ENCODE data around the gene DGKI. TPM values are rescaled to one million over a fixed set of nuclear protein-coding genes. Genes with fewer than 3 reads are reported as not detected.

DGKI gene
- total and polyA plus RNA-seq, 4 experiments from 2014 or later: 0.11 TPM; not detected in 3

DNA sequence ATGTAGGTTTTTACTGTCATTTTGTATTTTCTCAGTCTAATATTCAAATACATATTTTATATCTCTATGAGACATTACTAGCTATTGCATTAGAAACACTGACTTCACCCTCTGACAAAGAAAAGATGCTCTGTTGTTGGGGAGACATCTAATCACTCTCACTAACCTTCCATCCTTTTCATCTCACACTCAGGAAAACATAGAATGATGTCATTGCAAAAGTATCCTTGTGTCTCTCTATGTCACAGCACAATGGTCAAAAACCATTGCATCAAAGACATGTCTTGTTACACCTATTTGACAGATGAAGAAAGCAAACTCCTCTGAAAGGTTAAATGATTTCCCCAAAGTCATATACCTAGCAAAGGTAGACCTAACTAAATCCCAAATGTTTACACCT is 272.0 kb downstream of the DGKI start:
- no peaks in the 10 kb centered on the region for H3K27me3 Mint-ChIP-seq
- H3K9me3 Mint-ChIP-seq: peaks cover 0 to 2% (median 0%) of the 10 kb centered on the region in 8 donors
- H3K4me1 ChIP-seq (ENCODE audit: insufficient read depth, low read length): no peaks in the 10 kb centered on the region
- H3K9me3 ChIP-seq (ENCODE audit: control insufficient read depth in 1 of 2, low read length in 2 of 2): no peaks in the 10 kb centered on the region
- H3K27me3 ChIP-seq (ENCODE audit: insufficient read depth, low read length): no peaks in the 10 kb centered on the region
- ChIA-PET POLR2A (ENCODE audit: partially characterized antibody) (no interaction called here), CTCF (ENCODE audit: partially characterized antibody) (no interaction called here)
- no peaks in the 10 kb centered on the region for H3K36me3 ChIP-seq (ENCODE audit: insufficient read depth, low read length)
- H3K4me3 ChIP-seq (ENCODE audit: low read length in 2 of 2): no peak overlapping the region
- no peak overlapping the region for H3K27ac Mint-ChIP-seq
- intact Hi-C loops (cut with micrococcal nuclease): no loop called here
- no peaks in the 10 kb centered on the region for H3K36me3 Mint-ChIP-seq
- no peak for DNase-seq
- H3K4me3 Mint-ChIP-seq: no peak overlapping the region
- H3K4me1 Mint-ChIP-seq: peaks cover 0 to 4% (median 0%) of the 10 kb centered on the region in 4 donors
- H3K27ac ChIP-seq (ENCODE audit: low read depth, low read length): no peak overlapping the region

DNA sequence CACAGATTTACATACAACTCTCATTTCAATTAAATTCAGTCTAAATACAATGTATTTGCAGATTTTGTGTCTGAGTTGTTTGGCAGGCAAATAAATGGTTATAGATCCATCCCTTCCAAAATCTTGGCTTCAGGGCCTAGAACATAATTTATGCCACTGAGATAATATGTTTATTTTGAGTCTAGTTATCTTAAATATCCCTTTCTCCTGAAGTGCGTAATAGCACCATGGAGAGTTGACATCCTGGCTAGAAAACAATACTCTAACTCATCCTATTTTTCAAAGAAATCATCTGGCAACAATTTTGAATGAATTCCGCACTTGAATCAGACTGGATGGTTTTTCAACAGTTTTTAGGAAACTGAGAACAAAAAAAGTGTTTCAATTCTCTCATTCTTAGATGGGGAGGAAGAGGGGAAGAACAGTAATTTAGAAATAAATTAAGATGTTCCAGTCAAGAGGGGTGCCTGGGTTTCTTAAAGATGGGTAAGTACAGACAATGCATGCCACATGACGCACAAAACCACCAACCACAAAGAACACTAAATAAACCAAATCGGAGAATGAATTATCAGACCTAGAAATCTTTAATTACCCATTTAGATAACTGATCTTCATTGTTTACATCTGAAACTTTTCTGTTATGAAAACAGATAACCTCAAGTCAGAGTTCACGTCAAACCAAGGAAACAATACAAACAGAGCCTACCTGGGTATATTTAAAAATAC is 274.6 kb downstream of the DGKI start:
- no peak overlapping the region for H3K4me3 Mint-ChIP-seq
- no peak overlapping the region for H3K4me3 ChIP-seq (ENCODE audit: low read length in 2 of 2)
- H3K27ac Mint-ChIP-seq: no peak overlapping the region
- DNase-seq: no peak
- H3K4me1 Mint-ChIP-seq: no peaks in the 10 kb centered on the region
- H3K36me3 ChIP-seq (ENCODE audit: insufficient read depth, low read length): no peaks in the 10 kb centered on the region
- no peaks in the 10 kb centered on the region for H3K9me3 ChIP-seq (ENCODE audit: control insufficient read depth in 1 of 2, low read length in 2 of 2)
- H3K27me3 Mint-ChIP-seq: no peaks in the 10 kb centered on the region
- H3K4me1 ChIP-seq (ENCODE audit: insufficient read depth, low read length): no peaks in the 10 kb centered on the region
- H3K27me3 ChIP-seq (ENCODE audit: insufficient read depth, low read length): no peaks in the 10 kb centered on the region
- intact Hi-C loops (cut with micrococcal nuclease): no loop called here
- no peak overlapping the region for H3K27ac ChIP-seq (ENCODE audit: low read depth, low read length)
- H3K9me3 Mint-ChIP-seq: peaks cover 0 to 2% (median 0%) of the 10 kb centered on the region in 8 donors
- no peaks in the 10 kb centered on the region for H3K36me3 Mint-ChIP-seq
- ChIA-PET POLR2A (ENCODE audit: partially characterized antibody) (no interaction called here), CTCF (ENCODE audit: partially characterized antibody) (no interaction called here)

DNA sequence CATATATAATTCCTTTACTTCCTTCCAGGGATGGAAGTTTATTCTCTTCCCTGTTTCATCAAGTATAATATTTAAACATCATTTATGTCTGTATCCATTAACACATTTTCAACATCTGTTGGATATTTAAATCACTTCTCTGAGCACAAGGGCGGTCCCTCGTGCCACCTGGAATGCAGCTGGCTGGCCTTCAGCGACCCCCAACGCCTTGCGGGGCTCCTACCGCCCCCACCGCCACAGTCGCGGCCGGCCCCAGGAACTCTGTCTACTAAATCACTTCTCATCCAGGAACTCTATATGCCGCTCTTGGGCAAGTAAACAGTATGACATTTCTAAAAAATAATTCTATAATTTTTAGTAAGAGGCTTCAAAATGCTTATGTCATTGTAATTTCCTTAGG is 282.1 kb downstream of the DGKI start:
- no peak overlapping the region for H3K4me3 Mint-ChIP-seq
- Histone ChIP-seq H3K27me3 (ENCODE audit: insufficient read depth, low read length) (no peaks in the 10 kb centered on the region), H3K4me1 (ENCODE audit: insufficient read depth, low read length) (no peaks in the 10 kb centered on the region), H3K9me3 (ENCODE audit: control insufficient read depth in 1 of 2, low read length in 2 of 2) (no peaks in the 10 kb centered on the region), H3K4me3 (ENCODE audit: low read length in 2 of 2) (no peak overlapping the region), H3K36me3 (ENCODE audit: insufficient read depth, low read length) (no peaks in the 10 kb centered on the region), H3K27ac (ENCODE audit: low read depth, low read length) (no peak overlapping the region)
- no peaks in the 10 kb centered on the region for H3K27me3 Mint-ChIP-seq
- no peaks in the 10 kb centered on the region for H3K36me3 Mint-ChIP-seq
- peaks cover 0 to 4% (median 0%) of the 10 kb centered on the region in 8 donors for H3K9me3 Mint-ChIP-seq
- intact Hi-C loops (cut with micrococcal nuclease): no loop called here
- no peak overlapping the region for H3K27ac Mint-ChIP-seq
- CTCF ChIA-PET (ENCODE audit: partially characterized antibody): no interaction called here
- no peaks in the 10 kb centered on the region for H3K4me1 Mint-ChIP-seq
- POLR2A ChIA-PET (ENCODE audit: partially characterized antibody): no interaction called here
- DNase-seq: no peak

DNA sequence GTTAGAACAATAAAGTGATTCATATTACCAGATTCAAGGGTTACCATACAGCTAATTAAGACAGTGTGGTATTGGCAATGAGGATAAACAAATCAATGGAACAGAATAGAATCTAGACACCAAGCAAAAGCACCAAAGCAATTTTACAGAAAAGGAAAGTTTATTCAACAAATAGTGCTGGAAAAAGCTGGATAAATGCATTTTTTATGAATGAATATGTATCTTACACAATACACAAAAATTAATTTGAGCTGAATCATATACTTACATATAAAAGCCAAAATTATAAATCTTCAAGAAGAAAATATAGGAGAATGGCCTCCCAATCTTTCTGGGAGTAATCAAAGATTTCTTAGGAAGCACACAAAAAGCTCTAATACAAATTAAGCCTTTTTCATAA is 282.8 kb downstream of the DGKI start:
- H3K27me3 ChIP-seq (ENCODE audit: insufficient read depth, low read length): no peaks in the 10 kb centered on the region
- H3K27ac Mint-ChIP-seq: no peak overlapping the region
- ChIA-PET POLR2A (ENCODE audit: partially characterized antibody) (no interaction called here), CTCF (ENCODE audit: partially characterized antibody) (no interaction called here)
- no peaks in the 10 kb centered on the region for H3K4me1 ChIP-seq (ENCODE audit: insufficient read depth, low read length)
- H3K36me3 Mint-ChIP-seq: no peaks in the 10 kb centered on the region
- H3K4me3 Mint-ChIP-seq: no peak overlapping the region
- H3K9me3 ChIP-seq (ENCODE audit: control insufficient read depth in 1 of 2, low read length in 2 of 2): no peaks in the 10 kb centered on the region
- H3K9me3 Mint-ChIP-seq: peaks cover 0 to 5% (median 0%) of the 10 kb centered on the region in 8 donors
- DNase-seq: no peak
- no peak overlapping the region for H3K27ac ChIP-seq (ENCODE audit: low read depth, low read length)
- H3K4me1 Mint-ChIP-seq: no peaks in the 10 kb centered on the region
- intact Hi-C loops (cut with micrococcal nuclease): no loop called here
- no peaks in the 10 kb centered on the region for H3K36me3 ChIP-seq (ENCODE audit: insufficient read depth, low read length)
- no peaks in the 10 kb centered on the region for H3K27me3 Mint-ChIP-seq
- H3K4me3 ChIP-seq (ENCODE audit: low read length in 2 of 2): no peak overlapping the region

DNA sequence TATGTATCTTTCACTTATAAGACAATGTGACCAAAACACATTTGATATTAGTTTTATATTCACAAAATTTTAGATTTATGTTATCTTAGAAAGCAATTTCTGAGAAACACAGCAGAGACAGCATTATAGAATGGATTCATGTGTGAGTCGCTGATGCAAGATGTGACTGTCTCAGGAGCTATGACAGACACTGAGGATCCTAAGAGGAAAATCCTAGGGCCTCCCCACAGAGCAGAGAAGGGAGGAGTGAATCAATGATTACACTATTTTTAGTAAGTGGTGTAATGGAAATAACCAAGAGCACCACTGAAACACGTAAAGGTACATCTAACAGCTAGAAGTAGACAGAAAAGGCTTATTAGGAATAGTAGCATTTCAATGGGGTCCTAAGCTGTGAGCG is 299.3 kb downstream of the DGKI start:
- H3K36me3 Mint-ChIP-seq: no peaks in the 10 kb centered on the region
- intact Hi-C loops (cut with micrococcal nuclease): no loop called here
- ChIA-PET POLR2A (ENCODE audit: partially characterized antibody) (no interaction called here), CTCF (ENCODE audit: partially characterized antibody) (no interaction called here)
- H3K27ac ChIP-seq (ENCODE audit: low read depth, low read length): no peak overlapping the region
- H3K27me3 Mint-ChIP-seq: peaks cover 0 to 2% of the 10 kb centered on the region in 2 donors
- H3K4me3 Mint-ChIP-seq: no peak overlapping the region
- no peaks in the 10 kb centered on the region for H3K9me3 ChIP-seq (ENCODE audit: control insufficient read depth in 1 of 2, low read length in 2 of 2)
- H3K4me1 Mint-ChIP-seq: no peaks in the 10 kb centered on the region
- no peak overlapping the region for H3K4me3 ChIP-seq (ENCODE audit: low read length in 2 of 2)
- peaks cover 0 to 4% (median 0%) of the 10 kb centered on the region in 8 donors for H3K9me3 Mint-ChIP-seq
- H3K27me3 ChIP-seq (ENCODE audit: insufficient read depth, low read length): no peaks in the 10 kb centered on the region
- no peaks in the 10 kb centered on the region for H3K4me1 ChIP-seq (ENCODE audit: insufficient read depth, low read length)
- H3K36me3 ChIP-seq (ENCODE audit: insufficient read depth, low read length): no peaks in the 10 kb centered on the region
- no peak for DNase-seq
- H3K27ac Mint-ChIP-seq: no peak overlapping the region

DNA sequence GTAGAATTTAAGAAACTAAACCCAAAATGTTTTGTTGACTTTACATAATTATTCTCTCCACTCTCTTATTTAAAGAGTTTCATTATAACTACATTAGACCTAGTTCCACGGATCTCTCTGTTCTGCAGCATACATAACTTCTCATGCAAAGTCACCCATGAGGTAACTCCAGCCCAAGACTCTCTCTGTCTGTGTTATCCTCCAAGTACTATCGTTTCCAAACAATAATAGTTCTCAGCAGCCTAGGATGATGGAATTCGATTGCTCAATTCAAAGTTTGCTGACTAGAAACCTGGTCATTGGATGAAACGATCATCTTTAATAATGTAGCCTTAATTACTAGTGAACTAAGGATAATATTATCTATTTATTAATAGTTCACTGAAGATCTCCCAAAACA is 300.1 kb downstream of the DGKI start:
- H3K4me1 ChIP-seq (ENCODE audit: insufficient read depth, low read length): no peaks in the 10 kb centered on the region
- Mint-ChIP-seq H3K4me1 (no peaks in the 10 kb centered on the region), H3K27ac (no peak overlapping the region), H3K27me3 (peaks cover 0 to 2% of the 10 kb centered on the region in 2 donors), H3K36me3 (no peaks in the 10 kb centered on the region), H3K4me3 (no peak overlapping the region), H3K9me3 (peaks cover 0 to 4% (median 0%) of the 10 kb centered on the region in 8 donors)
- H3K4me3 ChIP-seq (ENCODE audit: low read length in 2 of 2): no peak overlapping the region
- CTCF ChIA-PET (ENCODE audit: partially characterized antibody): no interaction called here
- DNase-seq: no peak
- POLR2A ChIA-PET (ENCODE audit: partially characterized antibody): no interaction called here
- H3K27me3 ChIP-seq (ENCODE audit: insufficient read depth, low read length): no peaks in the 10 kb centered on the region
- H3K9me3 ChIP-seq (ENCODE audit: control insufficient read depth in 1 of 2, low read length in 2 of 2): no peaks in the 10 kb centered on the region
- no peaks in the 10 kb centered on the region for H3K36me3 ChIP-seq (ENCODE audit: insufficient read depth, low read length)
- H3K27ac ChIP-seq (ENCODE audit: low read depth, low read length): no peak overlapping the region
- intact Hi-C loops (cut with micrococcal nuclease): no loop called here

- ChIA-PET CTCF (ENCODE audit: partially characterized antibody) (no interaction called here), POLR2A (ENCODE audit: partially characterized antibody) (no interaction called here)
- DNase-seq: no peak
- Mint-ChIP-seq H3K27me3 (peaks cover 0 to 2% of the 10 kb centered on the region in 2 donors), H3K27ac (no peak overlapping the region), H3K4me3 (no peak overlapping the region), H3K9me3 (peaks cover 0 to 4% (median 0%) of the 10 kb centered on the region in 8 donors), H3K36me3 (no peaks in the 10 kb centered on the region), H3K4me1 (no peaks in the 10 kb centered on the region)
- no peak overlapping the region for H3K27ac ChIP-seq (ENCODE audit: low read depth, low read length)
- no peaks in the 10 kb centered on the region for H3K36me3 ChIP-seq (ENCODE audit: insufficient read depth, low read length)
- no peaks in the 10 kb centered on the region for H3K9me3 ChIP-seq (ENCODE audit: control insufficient read depth in 1 of 2, low read length in 2 of 2)
- intact Hi-C loops (cut with micrococcal nuclease): no loop called here
- no peaks in the 10 kb centered on the region for H3K27me3 ChIP-seq (ENCODE audit: insufficient read depth, low read length)
- H3K4me3 ChIP-seq (ENCODE audit: low read length in 2 of 2): no peak overlapping the region
- no peaks in the 10 kb centered on the region for H3K4me1 ChIP-seq (ENCODE audit: insufficient read depth, low read length)
Observed at GRCh38 chr7:137546009-137546408, 300.8 kb downstream of the DGKI start.

Measured in CD4-positive, alpha-beta memory T cell (primary cell).